Breast epithelium (tissue), 4 donors: ENCODE data around the gene EGLN3. TPM values are rescaled to one million over a fixed set of nuclear protein-coding genes. Genes with fewer than 3 reads are reported as not detected.

Experiments used
- DNase-seq, 2 donors: peaks; one replicate each; pipeline ENCODE4 v3.0.0-alpha.2; 2019; ENCODE audit warnings: low spot score in 2 of 2
- H3K27ac ChIP-seq, 2 donors: fragments of 200-600 bp; sonication (generic) in 1 of 2; one replicate each; pipeline ENCODE4 v1.5.1; 2016 to 2019; ENCODE audit warnings: mild to moderate bottlenecking in 1 of 2
- H3K27me3 ChIP-seq, 2 donors: fragments of 200-600 bp; sonication (generic) in 1 of 2; one replicate each; pipeline versions ENCODE4 v1.5.1 to v1.6.0; 2017 to 2019; ENCODE audit warnings: control low read depth in 1 of 2, mild to moderate bottlenecking in 1 of 2
- H3K36me3 ChIP-seq: fragments of 200-600 bp; one replicate; pipeline ENCODE4 v1.5.1; 2019
- H3K4me1 ChIP-seq, 2 donors: fragments of 200-600 bp; sonication (generic); one replicate each; pipeline ENCODE4 v1.5.1; 2016 to 2019; ENCODE audit warnings: control low read depth in 1 of 2
- H3K4me3 ChIP-seq, 3 donors: fragments of 200-600 bp; sonication (generic); 1 replicate in 2 of 3; 2 replicates in 1 of 3; pipeline ENCODE4 v1.5.1; 2016 to 2019; ENCODE audit warnings: mild to moderate bottlenecking in 3 of 3, moderate library complexity in 2 of 3
- H3K9me3 ChIP-seq, 2 donors: fragments of 200-600 bp; sonication (generic) in 1 of 2; one replicate each; pipeline ENCODE4 v1.5.1; 2016 to 2019; ENCODE audit warnings: control low read depth in 1 of 2
- CTCF ChIP-seq, 3 donors: fragments of 450-650 bp; IDR thresholded peaks; one replicate each; pipeline ENCODE4 v1.5.1; 2016 to 2017; ENCODE audit warnings: antibody characterized with exemption in 3 of 3, mild to moderate bottlenecking in 3 of 3, moderate library complexity in 3 of 3
- POLR2A ChIP-seq: fragments of 450-650 bp; IDR thresholded peaks from one replicate; pipeline ENCODE4 v1.6.1; 2016; ENCODE audit warnings: antibody characterized with exemption, mild to moderate bottlenecking, moderate library complexity
- POLR2AphosphoS5 ChIP-seq, 3 donors: sonication (generic); formaldehyde crosslinking; IDR thresholded peaks; one replicate each; pipeline ENCODE4 v1.6.1; 2017; ENCODE audit warnings: antibody characterized with exemption in 3 of 3
- intact Hi-C: fragments of 100-400 bp; cut with DNase I; formaldehyde crosslinking; loops from one replicate; pipeline ENCODE4 v1.15.1; 2023; ENCODE audit warnings: low total_unique reads
- total RNA-seq, 3 donors: library from RNA; depleted of rRNA; stranded (reverse); fragments of >200 nt; gene quantifications; one replicate each; pipeline ENCODE4 v1.1.0, GENCODE V29; 2016

The EGLN3 gene
- total RNA-seq, 3 donors from 2014 or later, result 3.2 to 16.4 (median 13.9) TPM

GRCh38 chr14:33993246-33993645 lies 42.4 kb upstream of the EGLN3 start:
- TF ChIP-seq CTCF (IDR thresholded peaks at IDR 0.05), result no peak
- TF ChIP-seq POLR2AphosphoS5 (IDR thresholded peaks at IDR 0.05), result no peak
- TF ChIP-seq POLR2A, result no peak
- intact Hi-C loops, result no loop called here
- no peaks in the 10 kb centered on the region for H3K9me3 ChIP-seq

GRCh38 chr14:33992274-33993007 lies 41.6 kb upstream of the EGLN3 start:
- no peaks in the 10 kb centered on the region for H3K4me1 ChIP-seq
- H3K27ac ChIP-seq, result no peak overlapping the region
- H3K27me3 ChIP-seq, result no peaks in the 10 kb centered on the region
- no peaks in the 10 kb centered on the region for H3K9me3 ChIP-seq
- no peak for TF ChIP-seq POLR2AphosphoS5 (IDR thresholded peaks at IDR 0.05)
- no peak for TF ChIP-seq POLR2A
- no peak for TF ChIP-seq CTCF (IDR thresholded peaks at IDR 0.05)
- no peak overlapping the region for H3K4me3 ChIP-seq
- intact Hi-C loops, result no loop called here
- no peak for DNase-seq
- no peaks in the 10 kb centered on the region for H3K36me3 ChIP-seq

More at GRCh38 chr14:33993246-33993645, 42.4 kb upstream of the EGLN3 start:
- H3K36me3 ChIP-seq, result no peaks in the 10 kb centered on the region
- H3K27me3 ChIP-seq, result no peaks in the 10 kb centered on the region
- no peaks in the 10 kb centered on the region for H3K4me1 ChIP-seq
- DNase-seq, result no peak
- H3K27ac ChIP-seq, result no peak overlapping the region
- no peak overlapping the region for H3K4me3 ChIP-seq

GRCh38 chr14:33990790-33991189 lies 39.9 kb upstream of the EGLN3 start:
- H3K9me3 ChIP-seq, result no peaks in the 10 kb centered on the region
- H3K36me3 ChIP-seq, result no peaks in the 10 kb centered on the region
- no peaks in the 10 kb centered on the region for H3K27me3 ChIP-seq
- no peak overlapping the region for H3K27ac ChIP-seq
- no peak for TF ChIP-seq CTCF (IDR thresholded peaks at IDR 0.05)
- TF ChIP-seq POLR2A, result no peak
- H3K4me3 ChIP-seq, result no peak overlapping the region
- intact Hi-C loops, result no loop called here
- no peak for DNase-seq
- H3K4me1 ChIP-seq, result no peaks in the 10 kb centered on the region

GRCh38 chr14:33987565-33988080 lies 36.7 kb upstream of the EGLN3 start:
- H3K4me3 ChIP-seq, result no peak overlapping the region
- H3K27me3 ChIP-seq, result no peaks in the 10 kb centered on the region
- TF ChIP-seq POLR2AphosphoS5 (IDR thresholded peaks at IDR 0.05) (no peak), POLR2A (no peak), CTCF (IDR thresholded peaks at IDR 0.05) (no peak)
- intact Hi-C loops, result no loop called here
- H3K36me3 ChIP-seq, result no peaks in the 10 kb centered on the region
- H3K4me1 ChIP-seq, result no peaks in the 10 kb centered on the region
- no peak overlapping the region for H3K27ac ChIP-seq
- no peak for DNase-seq
- no peaks in the 10 kb centered on the region for H3K9me3 ChIP-seq

- H3K27me3 ChIP-seq, result no peaks in the 10 kb centered on the region
- DNase-seq, result no peak
- intact Hi-C loops, result no loop called here
- H3K9me3 ChIP-seq, result no peaks in the 10 kb centered on the region
- no peak overlapping the region for H3K27ac ChIP-seq
- no peaks in the 10 kb centered on the region for H3K36me3 ChIP-seq
- TF ChIP-seq POLR2A (no peak), CTCF (IDR thresholded peaks at IDR 0.05) (no peak), POLR2AphosphoS5 (IDR thresholded peaks at IDR 0.05) (no peak)
- no peak overlapping the region for H3K4me3 ChIP-seq
- no peaks in the 10 kb centered on the region for H3K4me1 ChIP-seq
These were observed 35.9 kb upstream of the EGLN3 start for GRCh38 chr14:33986804-33987203.
